Endometrial microvascular endothelial cells (primary cell): ENCODE measurements around the gene AP2M1. TPM values are rescaled to one million over a fixed set of nuclear protein-coding genes. Genes with fewer than 3 reads are reported as not detected.

ENCODE experiments used
- in situ Hi-C: cut with HindIII; loops from 2 replicates; pipeline ENCODE4 v1.10.0; 2017; ENCODE audit warnings: low sequenced_read_pairs, low pct_unique_long_range_greater_than_20kb; ENCODE audit errors: inconsistent ontology term
- total RNA-seq: library from RNA; depleted of rRNA; stranded (reverse); fragments of >200 nt; gene quantifications from one replicate; pipeline ENCODE4 v1.2.3, GENCODE V29; 2015; ENCODE audit errors: inconsistent ontology term

Gene AP2M1
- total RNA-seq, 1 donor from 2014 or later, result 418 TPM

GRCh38 chr3:184203526-184203925, 28.9 kb downstream of the AP2M1 start:
- in situ Hi-C loops, result no loop called here

- in situ Hi-C loops, result no loop called here
Measured at GRCh38 chr3:184209146-184209923, 34.7 kb downstream of the AP2M1 start.

GRCh38 chr3:184211297-184211696, 36.6 kb downstream of the AP2M1 start:
- in situ Hi-C loops, result no loop called here

DNA sequence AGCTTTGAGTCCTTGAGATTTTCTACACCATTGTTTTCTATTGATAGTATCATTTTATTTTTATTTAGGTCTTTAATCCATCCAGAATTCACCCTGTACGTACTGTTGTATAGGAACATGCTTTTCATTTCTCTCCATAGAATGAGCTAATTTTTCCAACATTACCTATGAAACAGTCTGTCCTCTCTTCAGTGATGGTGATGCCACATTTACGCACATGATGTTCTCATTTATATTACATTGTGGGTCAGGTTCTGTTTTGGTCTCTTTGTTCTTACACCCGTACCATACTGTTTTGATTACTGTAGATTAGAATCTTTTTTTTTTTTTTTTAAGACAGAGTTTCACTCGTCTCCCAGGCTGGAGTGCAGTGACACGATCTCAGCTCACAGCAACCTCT, 37.1 kb downstream of the AP2M1 start:
- in situ Hi-C loops, result no loop called here

DNA sequence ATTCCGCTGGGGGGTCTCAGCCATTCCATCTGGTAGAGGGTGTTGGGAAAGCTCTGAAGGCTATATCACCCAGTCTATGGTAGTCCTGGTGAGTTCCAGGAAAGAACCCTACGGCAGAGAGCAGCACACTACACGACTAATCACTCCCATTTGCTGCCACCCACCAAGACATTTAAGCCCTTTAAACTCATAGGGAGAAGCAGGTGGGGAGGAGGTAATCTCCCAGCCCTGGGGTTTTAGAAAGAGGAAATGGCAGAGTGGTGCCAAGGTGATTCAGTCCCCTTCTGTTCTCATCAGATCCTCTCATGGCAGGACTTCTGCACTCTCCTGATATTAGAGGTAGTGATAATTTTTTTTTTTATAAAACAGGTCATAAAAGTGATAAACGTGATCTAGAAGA, 44.2 kb downstream of the AP2M1 start:
- in situ Hi-C loops, result no loop called here

GRCh38 chr3:184222521-184222920, 47.9 kb downstream of the AP2M1 start:
- in situ Hi-C loops, result no loop called here

DNA sequence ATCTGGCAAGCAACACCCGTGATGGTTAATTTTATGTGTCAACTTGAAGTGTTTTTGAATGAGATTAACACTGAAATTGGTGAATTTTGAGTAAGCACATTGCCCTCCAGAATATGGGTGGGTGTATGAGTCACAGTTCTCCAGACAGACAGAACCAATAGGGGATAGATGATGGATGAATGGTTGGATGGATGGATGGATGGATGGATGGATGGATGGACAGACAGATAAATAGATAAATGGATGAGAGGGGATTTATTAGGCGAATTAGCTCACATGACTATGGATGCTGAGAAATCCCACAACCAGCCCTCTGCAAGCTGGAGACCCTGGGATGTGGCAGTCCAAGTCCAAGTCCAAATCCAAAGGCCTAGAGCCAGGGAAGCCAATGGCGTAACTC, 49.3 kb downstream of the AP2M1 start:
- in situ Hi-C loops, result no loop called here

DNA sequence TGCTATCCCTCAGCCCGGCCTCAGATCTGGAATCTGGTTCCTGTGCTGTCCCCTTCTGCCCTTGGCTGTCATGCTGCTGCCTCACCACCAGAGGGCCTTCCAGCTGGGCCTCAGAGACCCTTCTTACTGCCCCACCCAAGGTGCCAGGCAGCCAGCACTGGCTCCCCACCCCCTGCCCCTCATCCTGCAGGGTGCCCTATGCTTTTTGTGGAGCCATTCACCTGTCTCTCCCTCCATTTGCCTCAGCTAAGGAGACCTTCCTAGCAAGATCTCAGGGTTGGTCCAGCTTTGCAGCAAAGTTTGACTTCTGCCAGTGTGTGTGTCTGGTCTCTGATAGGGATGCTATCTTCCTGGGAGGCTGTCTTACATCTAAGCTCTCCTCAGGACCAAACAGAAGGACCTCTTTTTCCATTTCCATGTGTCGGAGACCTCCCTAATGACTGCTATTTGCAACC, 52.9 kb downstream of the AP2M1 start:
- in situ Hi-C loops, result no loop called here

DNA sequence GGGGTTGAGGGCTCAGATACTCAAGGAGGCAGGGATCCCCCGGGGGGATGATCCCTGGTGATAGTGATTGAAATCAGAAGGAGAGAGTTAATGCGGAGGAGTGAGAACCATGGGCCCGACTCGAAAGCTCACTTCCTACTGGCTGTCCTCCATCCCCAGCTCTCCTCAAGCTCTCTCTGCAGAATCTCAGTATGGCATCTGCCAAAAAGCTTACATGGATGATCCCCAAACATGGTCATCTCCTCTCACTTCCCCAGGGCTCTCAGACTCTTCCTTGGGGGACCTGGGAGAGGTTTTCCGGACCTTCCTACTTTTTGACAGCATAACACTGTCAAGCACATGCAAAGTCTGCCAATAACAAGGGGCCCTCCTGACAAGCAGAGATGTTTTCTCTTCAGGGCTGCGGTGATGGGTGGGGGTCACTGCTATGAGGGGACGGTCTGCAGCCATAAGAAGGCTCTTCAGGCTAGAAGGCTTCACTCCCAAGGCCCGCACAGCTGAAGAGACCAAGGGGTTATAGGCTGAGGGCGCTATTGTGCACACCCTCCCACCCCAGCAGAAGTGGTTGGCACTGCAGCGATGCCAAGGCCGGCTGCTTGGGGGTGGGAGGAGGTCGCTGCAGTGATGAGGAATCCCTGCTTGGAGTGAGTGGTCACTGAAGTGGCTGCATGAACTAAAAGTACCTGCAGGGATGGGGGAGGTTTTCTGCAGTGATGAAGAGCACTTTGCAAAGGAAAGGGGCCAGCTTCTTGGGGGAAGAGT, 53.9 kb downstream of the AP2M1 start:
- in situ Hi-C loops, result no loop called here

DNA sequence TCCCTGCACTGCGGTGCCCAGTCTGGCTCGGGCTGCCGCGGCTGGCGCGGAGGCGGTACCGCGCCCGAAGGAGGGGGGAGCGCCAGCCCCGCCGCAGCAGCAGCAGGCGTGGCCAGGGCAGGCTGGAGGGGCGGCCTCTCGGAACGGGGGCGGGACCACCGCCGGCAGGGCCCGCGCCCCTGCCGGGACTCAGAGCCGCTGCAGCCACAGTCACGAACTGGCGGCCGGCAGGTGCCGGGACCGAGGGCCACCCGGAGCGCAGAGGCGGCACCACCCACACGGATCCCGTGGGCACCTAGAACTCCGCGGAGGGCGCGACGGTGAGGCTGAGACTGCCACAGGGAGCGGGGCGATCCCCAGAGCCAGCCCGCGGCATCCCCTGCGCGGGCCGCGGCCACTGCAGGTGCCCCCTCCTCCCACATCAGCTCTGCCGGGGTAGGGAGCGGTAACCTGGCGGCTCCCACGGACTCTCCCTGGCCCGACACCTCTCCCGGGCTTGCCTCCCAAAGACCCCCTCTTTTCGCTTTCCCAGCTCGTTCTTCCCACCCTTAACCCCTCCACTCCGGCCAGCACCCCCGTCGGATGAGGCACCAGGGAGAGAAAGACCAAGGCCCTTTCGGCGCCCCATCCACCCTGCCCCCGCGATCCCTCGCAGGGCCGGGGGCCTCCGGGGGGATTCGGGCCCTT, 54.9 kb downstream of the AP2M1 start, which contains the start of gene VWA5B2:
VWA5B2 (plus strand) TSS at position 192 of the 687 bp plus-strand sequence. CDS start 944 bp downstream, outside the sequence.
- in situ Hi-C loops, result no loop called here

DNA sequence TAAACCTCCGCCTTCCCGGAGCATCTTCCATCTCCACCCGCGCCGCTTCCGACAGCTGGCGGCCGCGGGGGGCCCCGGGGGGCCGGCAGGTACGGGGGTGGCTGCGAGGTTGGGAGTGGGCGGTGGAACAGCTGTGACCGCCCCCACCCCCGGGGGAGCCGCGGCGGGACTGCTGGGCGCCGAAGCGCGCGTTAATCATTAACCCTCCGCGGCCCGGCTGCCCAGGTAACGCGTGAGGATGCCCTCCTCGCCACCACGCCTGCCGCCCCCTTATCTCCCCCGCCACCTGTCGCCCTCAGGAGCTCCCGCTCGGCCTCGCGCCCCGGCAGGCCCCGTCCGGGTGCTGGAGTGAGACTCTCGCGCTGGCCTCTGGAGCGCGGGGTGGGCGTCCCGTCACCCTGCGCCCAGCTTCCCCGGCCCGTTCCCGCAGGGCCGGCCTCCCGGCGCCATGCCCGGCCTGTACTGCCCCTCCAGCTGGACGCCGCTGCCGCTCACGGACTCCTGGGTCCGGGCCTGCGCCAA, 55.5 kb downstream of the AP2M1 start:
- in situ Hi-C loops, result no loop called here

GRCh38 chr3:184230603-184231528, 56.2 kb downstream of the AP2M1 start:
- in situ Hi-C loops, result no loop called here

GRCh38 chr3:184231671-184232070, 57.0 kb downstream of the AP2M1 start:
- in situ Hi-C loops, result no loop called here

DNA sequence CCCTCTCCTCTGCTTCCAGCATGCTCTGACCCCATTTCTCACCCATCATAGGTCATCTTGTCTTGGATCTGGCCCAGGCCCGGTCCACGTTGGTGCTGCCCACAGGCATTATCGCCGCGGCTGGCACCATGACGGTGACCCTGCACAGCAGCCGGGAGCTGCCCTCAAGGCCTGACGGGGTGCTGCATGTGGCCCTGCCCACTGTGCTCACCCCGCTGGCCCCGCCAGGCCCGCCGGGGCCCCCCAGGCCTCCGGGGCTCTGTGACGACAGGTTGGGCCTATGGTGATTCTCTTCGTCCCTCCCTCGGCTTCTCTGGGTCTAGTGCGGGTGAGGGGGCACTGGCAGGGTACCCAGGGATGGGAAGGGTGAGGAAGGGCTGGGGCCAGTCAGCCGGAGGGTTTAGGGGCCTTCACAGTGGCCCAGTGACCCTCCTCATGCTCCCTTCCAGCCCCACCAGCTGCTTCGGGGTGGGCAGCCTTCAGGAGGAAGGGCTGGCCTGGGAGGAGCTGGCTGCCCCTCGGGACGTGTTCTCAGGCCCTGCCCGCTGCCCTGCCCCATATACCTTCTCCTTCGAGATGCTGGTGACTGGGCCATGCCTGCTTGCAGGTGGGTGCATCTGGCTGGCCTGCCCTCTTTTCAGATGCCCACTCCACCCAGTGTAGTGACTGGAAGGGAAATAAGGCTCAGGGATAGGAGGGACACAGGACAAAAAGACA, 58.6 kb downstream of the AP2M1 start:
- in situ Hi-C loops, result no loop called here
